Activated CD4-positive, alpha-beta T cell treated with anti-CD3 and anti-CD28 coated beads for 36 hours (primary cell): ENCODE results near the gene CTXN3. TPM values are rescaled to one million over a fixed set of nuclear protein-coding genes. Genes with fewer than 3 reads are reported as not detected.

Experiments
- ATAC-seq: fragments of 200-7000 bp; cut with Tn5 transposase; one replicate; pipeline ENCODE4 v1.10.0; 2021; ENCODE audit warnings: mild to moderate bottlenecking, moderate library complexity
- CTCF ChIA-PET: fragments of 350-600 bp; sonication (Branson Sonifier 250); formaldehyde crosslinking; loops from one replicate; lab custom pipeline; 2021; ENCODE audit warnings: antibody characterized with exemption; lab: Charles Lee
- POLR2A ChIA-PET: fragments of 350-600 bp; sonication (Branson Sonifier 250); formaldehyde crosslinking; loops from one replicate; lab custom pipeline; 2021; ENCODE audit warnings: antibody characterized with exemption, inconsistent platforms; lab: Charles Lee
- DNase-seq: peaks from one replicate; pipeline ENCODE4 v3.0.0-alpha.2; 2020
- H3K27ac Mint-ChIP-seq: one replicate; pipeline ENCODE4 v1.8.0; 2021; ENCODE audit warnings: mixed read lengths
- H3K27me3 Mint-ChIP-seq: one replicate; pipeline ENCODE4 v1.8.0; 2021; ENCODE audit warnings: mixed read lengths
- H3K36me3 Mint-ChIP-seq: one replicate; pipeline ENCODE4 v1.8.0; 2021; ENCODE audit warnings: low read depth, mixed read lengths
- H3K4me1 Mint-ChIP-seq: one replicate; pipeline ENCODE4 v1.8.0; 2021; ENCODE audit warnings: mixed read lengths
- H3K4me3 Mint-ChIP-seq: one replicate; pipeline ENCODE4 v1.8.0; 2021; ENCODE audit warnings: mild to moderate bottlenecking, moderate library complexity, mixed read lengths
- H3K9me3 Mint-ChIP-seq: one replicate; pipeline ENCODE4 v1.8.0; 2021; ENCODE audit warnings: low read depth, mixed read lengths
- intact Hi-C, 2 experiments: fragments of 100-400 bp; cut with DNase I in 1 of 2; cut with micrococcal nuclease in 1 of 2; formaldehyde crosslinking; loops; one replicate each; pipeline versions ENCODE4 v1.14.2 to v1.15.1; 2022 to 2024; cut with DNase I, micrococcal nuclease
- total RNA-seq, 2 experiments: library from RNA; stranded (reverse); gene quantifications; one replicate each; pipeline ENCODE4 v1.2.3, GENCODE V29; 2021

The CTXN3 gene
- total RNA-seq, 2 experiments from 2014 or later: not detected

DNA sequence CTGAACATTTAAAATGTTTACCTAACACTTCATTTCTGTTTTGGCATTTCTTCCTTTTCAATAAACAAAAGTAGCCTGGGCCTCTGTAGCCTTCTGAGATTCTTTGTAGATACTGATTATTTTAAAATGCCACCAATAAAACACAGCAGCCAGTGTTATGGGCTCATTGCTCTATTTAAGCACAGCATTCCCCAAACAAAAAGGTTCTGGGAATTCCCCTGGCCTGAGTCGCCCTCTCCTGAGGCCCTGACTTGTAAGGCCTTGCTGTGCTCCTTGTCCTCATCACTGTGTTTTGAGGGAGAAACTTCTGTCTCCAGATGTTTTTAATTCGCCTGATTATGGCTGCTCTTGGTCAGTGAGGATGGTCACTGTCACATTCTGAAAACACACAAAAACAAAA is 33.0 kb upstream of the CTXN3 start:
- H3K9me3 Mint-ChIP-seq: peaks cover 3% of the 10 kb centered on the region
- H3K36me3 Mint-ChIP-seq: no peaks in the 10 kb centered on the region
- intact Hi-C loops: no loop called here
- ATAC-seq: no peak
- POLR2A ChIA-PET: no interaction called here
- DNase-seq: no peak
- no peak overlapping the region for H3K4me3 Mint-ChIP-seq
- CTCF ChIA-PET: no interaction called here
- no peaks in the 10 kb centered on the region for H3K4me1 Mint-ChIP-seq
- peaks cover 2% of the 10 kb centered on the region for H3K27me3 Mint-ChIP-seq
- no peak overlapping the region for H3K27ac Mint-ChIP-seq

DNA sequence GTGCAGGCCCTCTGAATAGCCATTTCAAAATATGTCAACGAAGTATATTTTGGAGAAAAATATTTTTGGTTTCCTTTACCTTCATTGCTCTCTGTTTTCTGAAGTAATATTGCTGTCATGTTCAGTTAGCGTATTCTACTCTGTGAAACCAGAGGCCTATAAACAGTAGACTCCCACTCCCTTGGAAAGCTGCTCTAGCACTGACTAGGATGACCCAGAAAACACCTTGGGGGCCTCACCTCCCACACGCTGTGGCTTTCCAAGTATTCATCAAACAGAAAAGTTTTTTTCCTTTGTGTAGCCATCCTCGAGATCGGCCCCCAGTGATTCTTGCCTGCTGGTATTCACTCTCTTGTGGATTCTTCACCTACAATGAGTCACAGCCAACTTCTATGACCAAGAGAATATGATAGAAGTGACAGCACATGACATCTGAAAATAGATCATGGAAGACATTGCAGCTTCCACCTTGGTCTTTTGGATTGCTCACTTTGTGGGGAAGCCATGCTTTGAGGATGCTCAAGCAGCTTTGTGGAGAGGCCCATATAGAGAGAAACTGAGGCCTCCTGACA is 28.9 kb upstream of the CTXN3 start:
- Mint-ChIP-seq H3K4me3 (no peak overlapping the region), H3K9me3 (peaks cover 3% of the 10 kb centered on the region), H3K27ac (no peak overlapping the region), H3K36me3 (no peaks in the 10 kb centered on the region), H3K27me3 (peaks cover 3% of the 10 kb centered on the region), H3K4me1 (no peaks in the 10 kb centered on the region)
- ChIA-PET POLR2A (interaction anchor here (0.7 kb wide), 1 partner anchor 373 kb away, joined by 3 read pairs; no protein-coding TSS in a partner anchor), CTCF (no interaction called here)
- no peak for ATAC-seq
- no peak for DNase-seq
- intact Hi-C loops: no loop called here

DNA sequence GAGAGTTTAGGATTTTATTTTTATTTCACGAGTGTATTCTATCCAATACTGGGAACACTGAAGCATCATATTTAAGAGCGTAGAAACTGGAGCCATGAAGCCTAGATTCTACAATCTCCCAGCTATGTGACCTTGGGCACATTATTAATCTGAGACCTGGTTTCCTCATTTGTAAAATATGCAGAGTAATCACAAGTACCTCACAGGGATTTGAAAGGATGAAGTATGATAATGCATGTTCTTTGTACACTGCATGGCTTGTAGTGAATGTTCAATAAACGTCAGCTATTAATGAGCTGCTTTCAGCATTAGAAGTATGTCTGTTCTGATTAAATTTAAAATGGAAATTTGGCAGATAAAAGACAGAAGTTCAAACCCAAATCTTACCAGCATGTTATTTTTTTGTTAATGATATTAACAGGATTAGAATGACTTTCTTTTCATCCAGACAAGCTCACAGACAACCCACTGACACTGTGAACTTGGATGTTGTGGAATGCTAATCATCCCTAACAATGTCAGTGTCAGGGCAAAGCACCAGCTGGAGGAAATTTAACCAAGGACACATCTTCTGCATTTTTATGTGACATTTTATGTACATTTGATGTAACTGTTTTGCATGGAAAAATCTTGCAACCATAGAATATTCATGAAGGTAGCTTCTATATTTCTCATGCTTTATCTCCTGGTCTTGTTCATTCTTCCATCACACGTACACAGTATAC is 27.1 kb upstream of the CTXN3 start:
- H3K36me3 Mint-ChIP-seq: no peaks in the 10 kb centered on the region
- no peak overlapping the region for H3K4me3 Mint-ChIP-seq
- intact Hi-C loops: no loop called here
- CTCF ChIA-PET: interaction anchor here (1.0 to 1.2 kb wide), 4 partner anchors 9 to 58 kb away, joined by 3 to 5 read pairs (median 4); no protein-coding TSS in a partner anchor
- peaks cover 3% of the 10 kb centered on the region for H3K27me3 Mint-ChIP-seq
- DNase-seq: no peak
- no peak for ATAC-seq
- H3K9me3 Mint-ChIP-seq: peaks cover 3% of the 10 kb centered on the region
- no peaks in the 10 kb centered on the region for H3K4me1 Mint-ChIP-seq
- POLR2A ChIA-PET: interaction anchor here (0.6 kb wide), 1 partner anchor 460 kb away, joined by 6 read pairs; no protein-coding TSS in a partner anchor
- H3K27ac Mint-ChIP-seq: no peak overlapping the region

GRCh38 chr5:127634007-127634406 is 14.9 kb upstream of the CTXN3 start:
- DNase-seq (no peak), ATAC-seq (no peak)
- CTCF ChIA-PET: no interaction called here
- no peak overlapping the region for H3K27ac Mint-ChIP-seq
- intact Hi-C loops: no loop called here
- POLR2A ChIA-PET: no interaction called here
- no peaks in the 10 kb centered on the region for H3K9me3 Mint-ChIP-seq
- H3K27me3 Mint-ChIP-seq: peaks cover 7% of the 10 kb centered on the region
- H3K4me3 Mint-ChIP-seq: no peak overlapping the region
- H3K4me1 Mint-ChIP-seq: no peaks in the 10 kb centered on the region
- H3K36me3 Mint-ChIP-seq: no peaks in the 10 kb centered on the region

GRCh38 chr5:127639828-127640227 is 9.1 kb upstream of the CTXN3 start:
- ChIA-PET POLR2A (no interaction called here), CTCF (no interaction called here)
- no peak for DNase-seq
- H3K36me3 Mint-ChIP-seq: no peaks in the 10 kb centered on the region
- no peak overlapping the region for H3K4me3 Mint-ChIP-seq
- H3K4me1 Mint-ChIP-seq: no peaks in the 10 kb centered on the region
- ATAC-seq: no peak
- intact Hi-C loops: no loop called here
- peaks cover 13% of the 10 kb centered on the region for H3K27me3 Mint-ChIP-seq
- no peaks in the 10 kb centered on the region for H3K9me3 Mint-ChIP-seq
- no peak overlapping the region for H3K27ac Mint-ChIP-seq

- ChIA-PET POLR2A (no interaction called here), CTCF (interaction anchor here (0.6 to 0.7 kb wide), 2 partner anchors 31 to 228 kb away, joined by 3 read pairs; no protein-coding TSS in a partner anchor)
- Mint-ChIP-seq H3K4me1 (no peaks in the 10 kb centered on the region), H3K27ac (no peak overlapping the region), H3K9me3 (no peaks in the 10 kb centered on the region), H3K4me3 (no peak overlapping the region), H3K27me3 (peaks cover 6% of the 10 kb centered on the region), H3K36me3 (no peaks in the 10 kb centered on the region)
- DNase-seq (no peak), ATAC-seq (no peak)
- intact Hi-C loops: no loop called here
These were observed 5.9 kb upstream of the CTXN3 start for GRCh38 chr5:127642949-127643348.

DNA sequence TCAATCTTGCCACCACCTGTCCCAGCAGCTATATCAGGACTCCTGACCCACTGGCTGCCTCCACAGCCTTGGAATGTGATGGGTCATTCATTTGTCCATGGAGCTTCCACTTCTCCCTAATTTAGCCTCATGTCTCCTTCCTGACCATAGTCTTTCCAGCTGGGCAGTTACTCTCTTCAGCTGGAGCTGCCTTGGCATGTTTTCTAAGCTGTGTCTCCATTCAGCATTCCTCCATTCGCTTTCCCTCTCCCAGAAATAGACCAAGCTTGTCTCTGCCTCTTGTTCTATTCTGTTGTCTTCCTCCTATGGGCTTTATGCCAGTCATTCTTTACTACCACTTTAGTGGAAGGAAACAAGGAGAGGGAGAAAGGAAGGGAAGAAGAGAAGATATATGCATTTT is 5.3 kb upstream of the CTXN3 start:
- ChIA-PET CTCF (no interaction called here), POLR2A (no interaction called here)
- H3K4me3 Mint-ChIP-seq: no peak overlapping the region
- H3K36me3 Mint-ChIP-seq: no peaks in the 10 kb centered on the region
- no peaks in the 10 kb centered on the region for H3K4me1 Mint-ChIP-seq
- no peak overlapping the region for H3K27ac Mint-ChIP-seq
- H3K27me3 Mint-ChIP-seq: peaks cover 6% of the 10 kb centered on the region
- intact Hi-C loops: no loop called here
- H3K9me3 Mint-ChIP-seq: no peaks in the 10 kb centered on the region
- no peak for DNase-seq
- no peak for ATAC-seq

GRCh38 chr5:127645300-127645726 is 3.6 kb upstream of the CTXN3 start:
- ChIA-PET CTCF (interaction anchor here (0.6 to 1.6 kb wide), 3 partner anchors 11 to 125 kb away, joined by 3 to 6 read pairs (median 3); no protein-coding TSS in a partner anchor), POLR2A (interaction anchor here (0.7 kb wide), 1 partner anchor 1797 kb away, joined by 6 read pairs; no protein-coding TSS in a partner anchor)
- intact Hi-C loops: loop anchor here in 1 of 2 experiments (5.0 kb wide), 1 partner anchor 73 kb away; no protein-coding TSS in a partner anchor
- H3K9me3 Mint-ChIP-seq: no peaks in the 10 kb centered on the region
- H3K4me1 Mint-ChIP-seq: no peaks in the 10 kb centered on the region
- DNase-seq (no peak), ATAC-seq (no peak)
- H3K4me3 Mint-ChIP-seq: no peak overlapping the region
- no peaks in the 10 kb centered on the region for H3K36me3 Mint-ChIP-seq
- H3K27me3 Mint-ChIP-seq: peaks cover 5% of the 10 kb centered on the region
- no peak overlapping the region for H3K27ac Mint-ChIP-seq

GRCh38 chr5:127647361-127647958 is 1.4 kb upstream of the CTXN3 start:
- no peak for DNase-seq
- CTCF ChIA-PET: no interaction called here

DNA sequence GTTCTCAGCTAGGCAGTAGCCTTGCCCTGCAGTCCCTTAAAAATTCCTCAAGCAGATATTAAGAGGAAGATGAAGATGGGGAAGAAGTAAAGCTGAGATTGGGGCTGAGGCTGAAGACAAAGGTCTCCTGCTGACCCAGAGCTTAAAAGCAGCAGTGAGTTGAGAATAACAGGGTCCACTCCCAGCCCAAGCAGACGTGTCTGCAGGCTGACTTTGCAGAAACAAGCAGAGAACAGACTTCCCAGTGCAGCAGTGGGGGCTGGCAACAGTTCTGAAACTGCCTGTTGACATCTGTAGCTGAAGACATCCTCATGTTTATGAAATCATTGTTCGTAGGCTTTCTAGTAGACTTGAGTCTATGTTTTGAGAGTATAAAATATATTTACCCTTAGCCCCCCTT is 1.1 kb downstream of the CTXN3 start:
- H3K36me3 Mint-ChIP-seq: no peaks in the 10 kb centered on the region
- no peaks in the 10 kb centered on the region for H3K27me3 Mint-ChIP-seq
- ATAC-seq (no peak), DNase-seq (no peak)
- H3K9me3 Mint-ChIP-seq: no peaks in the 10 kb centered on the region
- no peaks in the 10 kb centered on the region for H3K4me1 Mint-ChIP-seq
- intact Hi-C loops: no loop called here
- H3K4me3 Mint-ChIP-seq: no peak overlapping the region
- CTCF ChIA-PET: no interaction called here
- no peak overlapping the region for H3K27ac Mint-ChIP-seq
- POLR2A ChIA-PET: no interaction called here

More at GRCh38 chr5:127647361-127647958, 1.4 kb upstream of the CTXN3 start:
- no peak overlapping the region for H3K27ac Mint-ChIP-seq
- intact Hi-C loops: loop anchor here in 1 of 2 experiments (5.0 kb wide), 1 partner anchor 75 kb away; no protein-coding TSS in a partner anchor
- peaks cover 5% of the 10 kb centered on the region for H3K27me3 Mint-ChIP-seq
- POLR2A ChIA-PET: no interaction called here
- no peaks in the 10 kb centered on the region for H3K9me3 Mint-ChIP-seq
- H3K4me3 Mint-ChIP-seq: no peak overlapping the region
- ATAC-seq: no peak
- H3K4me1 Mint-ChIP-seq: no peaks in the 10 kb centered on the region
- H3K36me3 Mint-ChIP-seq: no peaks in the 10 kb centered on the region

GRCh38 chr5:127650649-127651048 is 1.8 kb downstream of the CTXN3 start:
- ATAC-seq (no peak), DNase-seq (no peak)
- Mint-ChIP-seq H3K27ac (no peak overlapping the region), H3K9me3 (no peaks in the 10 kb centered on the region), H3K27me3 (peaks cover 2% of the 10 kb centered on the region), H3K4me1 (no peaks in the 10 kb centered on the region), H3K36me3 (no peaks in the 10 kb centered on the region), H3K4me3 (no peak overlapping the region)
- intact Hi-C loops: no loop called here
- CTCF ChIA-PET: no interaction called here
- POLR2A ChIA-PET: no interaction called here
